ENCODE data around the gene PTGER2.

DNA sequence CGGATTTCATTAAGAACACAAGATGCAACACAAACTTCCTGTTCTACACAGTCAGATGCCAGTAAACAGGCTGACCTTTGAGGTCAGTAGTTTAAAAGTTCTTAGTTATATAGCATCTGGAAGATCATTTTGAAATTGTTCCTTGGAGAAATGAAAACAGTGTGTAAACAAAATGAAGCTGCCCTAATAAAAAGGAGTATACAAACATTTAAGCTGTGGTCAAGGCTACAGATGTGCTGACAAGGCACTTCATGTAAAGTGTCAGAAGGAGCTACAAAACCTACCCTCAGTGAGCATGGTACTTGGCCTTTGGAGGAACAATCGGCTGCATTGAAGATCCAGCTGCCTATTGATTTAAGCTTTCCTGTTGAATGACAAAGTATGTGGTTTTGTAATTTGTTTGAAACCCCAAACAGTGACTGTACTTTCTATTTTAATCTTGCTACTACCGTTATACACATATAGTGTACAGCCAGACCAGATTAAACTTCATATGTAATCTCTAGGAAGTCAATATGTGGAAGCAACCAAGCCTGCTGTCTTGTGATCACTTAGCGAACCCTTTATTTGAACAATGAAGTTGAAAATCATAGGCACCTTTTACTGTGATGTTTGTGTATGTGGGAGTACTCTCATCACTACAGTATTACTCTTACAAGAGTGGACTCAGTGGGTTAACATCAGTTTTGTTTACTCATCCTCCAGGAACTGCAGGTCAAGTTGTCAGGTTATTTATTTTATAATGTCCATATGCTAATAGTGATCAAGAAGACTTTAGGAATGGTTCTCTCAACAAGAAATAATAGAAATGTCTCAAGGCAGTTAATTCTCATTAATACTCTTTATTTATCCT lies 13.5 kb downstream of the PTGER2 start:
- TF ChIP-seq, protein P1, sequence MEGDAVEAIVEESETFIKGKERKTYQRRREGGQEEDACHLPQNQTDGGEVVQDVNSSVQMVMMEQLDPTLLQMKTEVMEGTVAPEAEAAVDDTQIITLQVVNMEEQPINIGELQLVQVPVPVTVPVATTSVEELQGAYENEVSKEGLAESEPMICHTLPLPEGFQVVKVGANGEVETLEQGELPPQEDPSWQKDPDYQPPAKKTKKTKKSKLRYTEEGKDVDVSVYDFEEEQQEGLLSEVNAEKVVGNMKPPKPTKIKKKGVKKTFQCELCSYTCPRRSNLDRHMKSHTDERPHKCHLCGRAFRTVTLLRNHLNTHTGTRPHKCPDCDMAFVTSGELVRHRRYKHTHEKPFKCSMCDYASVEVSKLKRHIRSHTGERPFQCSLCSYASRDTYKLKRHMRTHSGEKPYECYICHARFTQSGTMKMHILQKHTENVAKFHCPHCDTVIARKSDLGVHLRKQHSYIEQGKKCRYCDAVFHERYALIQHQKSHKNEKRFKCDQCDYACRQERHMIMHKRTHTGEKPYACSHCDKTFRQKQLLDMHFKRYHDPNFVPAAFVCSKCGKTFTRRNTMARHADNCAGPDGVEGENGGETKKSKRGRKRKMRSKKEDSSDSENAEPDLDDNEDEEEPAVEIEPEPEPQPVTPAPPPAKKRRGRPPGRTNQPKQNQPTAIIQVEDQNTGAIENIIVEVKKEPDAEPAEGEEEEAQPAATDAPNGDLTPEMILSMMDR (IDR thresholded peaks at IDR 0.05), result no peak
- no peak for TF ChIP-seq POLR2A (IDR thresholded peaks at IDR 0.05)
- no peak for TF ChIP-seq EP300 (IDR thresholded peaks at IDR 0.05; ENCODE audit: low read depth)
